KMS-11 (cell line): Measurements from ENCODE around the gene SUGCT.

Source experiments
- H2AFZ ChIP-seq: fragments of 200-600 bp; sonication (generic); 2 replicates; pipeline ENCODE4 v1.6.1; 2016; ENCODE audit warnings: antibody characterized with exemption, mixed run types, low read depth
- H3K27ac ChIP-seq: fragments of 200-600 bp; sonication (generic); 2 replicates; pipeline ENCODE4 v1.6.1; 2016; ENCODE audit warnings: mild to moderate bottlenecking, mixed run types
- H3K27me3 ChIP-seq: fragments of 200-600 bp; sonication (generic); 2 replicates; pipeline ENCODE4 v1.6.1; 2017; ENCODE audit warnings: mild to moderate bottlenecking, low read depth, mixed run types, moderate library complexity; ENCODE audit not compliant: insufficient read depth
- H3K36me3 ChIP-seq: fragments of 200-600 bp; sonication (generic); 2 replicates; pipeline ENCODE4 v1.6.1; 2017; ENCODE audit warnings: mild to moderate bottlenecking, mixed run types; ENCODE audit not compliant: insufficient read depth
- H3K4me1 ChIP-seq: fragments of 200-600 bp; sonication (generic); 2 replicates; pipeline ENCODE4 v1.6.1; 2016; ENCODE audit warnings: mild to moderate bottlenecking, low read depth, mixed run types; ENCODE audit not compliant: poor library complexity, severe bottlenecking
- H3K4me2 ChIP-seq: fragments of 200-600 bp; sonication (generic); 2 replicates; pipeline ENCODE4 v1.7.0; 2016; ENCODE audit warnings: mild to moderate bottlenecking, mixed run types
- H3K4me3 ChIP-seq: fragments of 200-600 bp; sonication (generic); IDR thresholded peaks from 2 replicates; pipeline ENCODE4 v1.6.1; 2017; ENCODE audit warnings: low read depth, low read length, mixed read lengths; ENCODE audit not compliant: insufficient read depth
- H3K79me2 ChIP-seq: fragments of 200-600 bp; sonication (generic); 2 replicates; pipeline ENCODE4 v1.6.1; 2016; ENCODE audit warnings: low read depth, mixed run types; ENCODE audit not compliant: insufficient read depth
- H3K9ac ChIP-seq: fragments of 200-600 bp; sonication (generic); 2 replicates; pipeline ENCODE4 v1.6.1; 2016; ENCODE audit warnings: mild to moderate bottlenecking, mixed run types
- H4K20me1 ChIP-seq: fragments of 200-600 bp; sonication (generic); 2 replicates; pipeline ENCODE4 v1.6.1; 2016; ENCODE audit warnings: mild to moderate bottlenecking, mixed run types; ENCODE audit not compliant: insufficient read depth
- CTCF ChIP-seq: fragments of 200-600 bp; sonication (generic); conservative IDR thresholded peaks from 2 replicates; pipeline ENCODE4 v1.6.1; 2017; ENCODE audit warnings: low read depth, mild to moderate bottlenecking, antibody characterized with exemption, low read length, moderate library complexity, mixed read lengths

The SUGCT gene

DNA sequence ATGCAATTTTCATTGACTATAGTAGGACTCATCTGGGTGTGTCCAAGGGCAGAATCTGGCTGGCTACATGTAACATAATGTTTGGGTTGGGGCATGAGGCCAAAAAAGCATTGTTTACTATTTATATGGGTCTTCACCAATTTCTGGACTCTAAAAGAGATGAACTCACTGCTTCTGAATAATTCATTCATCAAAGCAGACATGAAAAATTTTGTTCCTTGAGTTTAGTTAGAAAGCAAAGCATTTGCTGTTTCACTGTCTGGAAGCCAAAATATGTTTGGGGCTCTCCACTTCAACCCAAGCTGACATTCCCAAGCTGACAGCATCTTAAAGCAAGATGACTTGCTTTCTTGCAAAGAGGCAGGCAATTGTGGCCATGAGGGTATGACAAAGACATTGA lies 670.6 kb downstream of the SUGCT start:
- H3K36me3 ChIP-seq: no peaks in the 10 kb centered on the region
- H3K27ac ChIP-seq: no peak overlapping the region
- no peaks in the 10 kb centered on the region for H3K79me2 ChIP-seq
- H2AFZ ChIP-seq: no peak overlapping the region
- no peaks in the 10 kb centered on the region for H4K20me1 ChIP-seq
- no peak overlapping the region for H3K4me2 ChIP-seq
- H3K9ac ChIP-seq: no peak overlapping the region
- H3K4me3 ChIP-seq: no peak overlapping the region
- no peaks in the 10 kb centered on the region for H3K4me1 ChIP-seq
- no peaks in the 10 kb centered on the region for H3K27me3 ChIP-seq
- no peak for TF ChIP-seq CTCF

- H3K27ac ChIP-seq: no peak overlapping the region
- no peak overlapping the region for H3K4me2 ChIP-seq
These were observed 673.7 kb downstream of the SUGCT start for GRCh38 chr7:40808378-40808942.

GRCh38 chr7:40810274-40810673 lies 675.5 kb downstream of the SUGCT start:
- Histone ChIP-seq H3K79me2 (no peaks in the 10 kb centered on the region), H2AFZ (no peak overlapping the region), H3K4me2 (no peak overlapping the region), H3K27ac (no peak overlapping the region), H3K27me3 (no peaks in the 10 kb centered on the region), H3K4me1 (no peaks in the 10 kb centered on the region), H3K36me3 (no peaks in the 10 kb centered on the region), H3K4me3 (no peak overlapping the region), H4K20me1 (no peaks in the 10 kb centered on the region), H3K9ac (no peak overlapping the region)
- TF ChIP-seq CTCF: no peak

More at GRCh38 chr7:40808378-40808942, 673.7 kb downstream of the SUGCT start:
- Histone ChIP-seq H3K9ac (no peak overlapping the region), H3K36me3 (no peaks in the 10 kb centered on the region), H3K4me3 (no peak overlapping the region), H2AFZ (no peak overlapping the region), H3K4me1 (no peaks in the 10 kb centered on the region), H3K27me3 (no peaks in the 10 kb centered on the region), H4K20me1 (no peaks in the 10 kb centered on the region), H3K79me2 (no peaks in the 10 kb centered on the region)
- TF ChIP-seq CTCF: no peak

- no peaks in the 10 kb centered on the region for H3K36me3 ChIP-seq
- H3K27me3 ChIP-seq: no peaks in the 10 kb centered on the region
- H3K4me1 ChIP-seq: no peaks in the 10 kb centered on the region
- no peak overlapping the region for H3K4me3 ChIP-seq
- H3K27ac ChIP-seq: no peak overlapping the region
- H3K4me2 ChIP-seq: no peak overlapping the region
- H3K79me2 ChIP-seq: no peaks in the 10 kb centered on the region
- no peak overlapping the region for H2AFZ ChIP-seq
- H3K9ac ChIP-seq: no peak overlapping the region
- no peaks in the 10 kb centered on the region for H4K20me1 ChIP-seq
- no peak for TF ChIP-seq CTCF
These were observed 676.9 kb downstream of the SUGCT start for GRCh38 chr7:40811666-40812065.
